ENCODE measurements around the gene PRMT3. TPM values are rescaled to one million over a fixed set of nuclear protein-coding genes. Genes with fewer than 3 reads are reported as not detected.

Gene PRMT3
- total RNA-seq, 1 experiment from 2014 or later, result 24.0 TPM

DNA sequence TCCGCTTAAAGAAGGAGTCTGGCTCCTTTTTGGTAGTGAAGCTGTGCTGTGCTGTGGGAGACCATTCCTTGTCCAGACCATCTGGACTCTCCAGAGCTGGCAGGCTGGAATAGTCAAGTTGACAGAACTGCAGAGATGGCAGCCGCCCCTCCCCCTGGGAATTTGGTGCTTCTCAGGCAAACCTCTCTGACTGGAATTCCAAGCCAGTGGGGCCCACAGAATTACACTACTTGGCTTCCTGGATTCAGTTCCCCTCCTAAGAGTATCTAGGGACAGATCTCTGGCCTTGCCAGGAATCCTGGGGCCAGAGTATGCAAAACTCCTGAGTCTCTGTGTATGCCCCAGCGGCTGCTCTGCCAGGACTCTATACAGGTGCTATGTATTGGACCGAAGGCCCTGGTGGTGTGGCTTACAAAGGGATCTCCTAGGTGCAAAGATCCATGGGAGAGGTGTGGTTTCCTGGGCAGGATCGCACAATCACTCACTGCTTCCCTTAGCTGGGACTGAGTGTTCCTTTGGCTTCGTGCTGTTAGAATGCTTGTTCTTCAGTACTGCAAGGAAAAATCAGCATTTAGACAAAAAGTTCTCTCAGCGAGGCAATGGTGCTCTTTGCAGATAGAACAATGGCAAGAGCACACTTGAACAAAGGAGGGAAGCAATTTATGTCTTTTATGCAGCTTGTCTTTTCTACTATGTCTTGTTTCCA lies 86.8 kb downstream of the PRMT3 start:
- no peak overlapping the region for H3K27ac Mint-ChIP-seq (ENCODE audit: unreplicated experiment)
- CTCF ChIA-PET, result no interaction called here
- H3K36me3 Mint-ChIP-seq (ENCODE audit: insufficient read depth, unreplicated experiment), result no peaks in the 10 kb centered on the region
- TF ChIP-seq CTCF (IDR thresholded peaks at IDR 0.05; ENCODE audit: unreplicated experiment), result no peak
- DNase-seq, result no peak
- H3K9me3 Mint-ChIP-seq (ENCODE audit: low read depth, unreplicated experiment), result no peaks in the 10 kb centered on the region
- no peaks in the 10 kb centered on the region for H3K27me3 Mint-ChIP-seq (ENCODE audit: unreplicated experiment)
- intact Hi-C loops (cut with micrococcal nuclease; ENCODE audit: unreplicated experiment), result no loop called here
- H3K4me3 Mint-ChIP-seq (ENCODE audit: low read depth, unreplicated experiment), result no peak overlapping the region
- BruUV-seq (replicated peaks), result no TSS peak
- H3K4me1 Mint-ChIP-seq (ENCODE audit: low read depth, unreplicated experiment), result no peaks in the 10 kb centered on the region

GRCh38 chr11:20474882-20475517 lies 87.5 kb downstream of the PRMT3 start:
- intact Hi-C loops (cut with micrococcal nuclease; ENCODE audit: unreplicated experiment), result no loop called here
- no peak for DNase-seq
- BruUV-seq (replicated peaks), result no TSS peak
- Mint-ChIP-seq H3K9me3 (ENCODE audit: low read depth, unreplicated experiment) (no peaks in the 10 kb centered on the region), H3K27ac (ENCODE audit: unreplicated experiment) (no peak overlapping the region), H3K4me1 (ENCODE audit: low read depth, unreplicated experiment) (no peaks in the 10 kb centered on the region), H3K36me3 (ENCODE audit: insufficient read depth, unreplicated experiment) (no peaks in the 10 kb centered on the region), H3K27me3 (ENCODE audit: unreplicated experiment) (no peaks in the 10 kb centered on the region), H3K4me3 (ENCODE audit: low read depth, unreplicated experiment) (no peak overlapping the region)
- TF ChIP-seq CTCF (IDR thresholded peaks at IDR 0.05; ENCODE audit: unreplicated experiment), result no peak
- CTCF ChIA-PET, result no interaction called here

- intact Hi-C loops (cut with micrococcal nuclease; ENCODE audit: unreplicated experiment), result no loop called here
- Mint-ChIP-seq H3K27me3 (ENCODE audit: unreplicated experiment) (no peaks in the 10 kb centered on the region), H3K36me3 (ENCODE audit: insufficient read depth, unreplicated experiment) (no peaks in the 10 kb centered on the region), H3K27ac (ENCODE audit: unreplicated experiment) (no peak overlapping the region), H3K9me3 (ENCODE audit: low read depth, unreplicated experiment) (no peaks in the 10 kb centered on the region), H3K4me1 (ENCODE audit: low read depth, unreplicated experiment) (no peaks in the 10 kb centered on the region), H3K4me3 (ENCODE audit: low read depth, unreplicated experiment) (no peak overlapping the region)
- CTCF ChIA-PET, result interaction anchor here (0.8 kb wide), 1 partner anchor 10 kb away, joined by 4 read pairs; no protein-coding TSS in a partner anchor
- no peak for DNase-seq
- no peak for TF ChIP-seq CTCF (IDR thresholded peaks at IDR 0.05; ENCODE audit: unreplicated experiment)
- no TSS peak for BruUV-seq (replicated peaks)
These were observed 90.0 kb downstream of the PRMT3 start for GRCh38 chr11:20477418-20478090.

- BruUV-seq (replicated peaks), result no TSS peak
- intact Hi-C loops (cut with micrococcal nuclease; ENCODE audit: unreplicated experiment), result no loop called here
- CTCF ChIA-PET, result no interaction called here
- TF ChIP-seq CTCF (IDR thresholded peaks at IDR 0.05; ENCODE audit: unreplicated experiment), result no peak
- Mint-ChIP-seq H3K27ac (ENCODE audit: unreplicated experiment) (no peak overlapping the region), H3K9me3 (ENCODE audit: low read depth, unreplicated experiment) (no peaks in the 10 kb centered on the region), H3K36me3 (ENCODE audit: insufficient read depth, unreplicated experiment) (no peaks in the 10 kb centered on the region), H3K4me1 (ENCODE audit: low read depth, unreplicated experiment) (no peaks in the 10 kb centered on the region), H3K4me3 (ENCODE audit: low read depth, unreplicated experiment) (no peak overlapping the region), H3K27me3 (ENCODE audit: unreplicated experiment) (no peaks in the 10 kb centered on the region)
- no peak for DNase-seq
These were observed 92.0 kb downstream of the PRMT3 start for GRCh38 chr11:20479513-20479912.
